ENCODE data around the gene ROR2.

The ROR2 gene

DNA sequence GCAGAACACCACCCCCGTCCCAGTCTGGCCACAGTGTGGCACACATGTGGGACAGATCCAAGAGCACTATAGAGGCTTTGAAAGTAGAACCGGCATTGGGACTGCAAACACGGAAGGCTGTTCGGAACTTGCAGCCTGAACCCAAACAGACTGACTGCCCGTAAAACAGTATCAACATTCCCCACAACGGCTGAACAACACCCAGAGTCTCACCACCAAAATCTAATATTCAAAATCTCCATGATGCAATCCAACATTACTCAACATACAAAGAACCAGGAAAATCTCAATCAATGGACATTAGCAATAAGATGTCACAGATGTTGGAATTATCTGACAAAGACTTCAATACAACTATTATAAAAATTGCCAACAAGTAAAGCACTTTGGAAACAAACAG lies 82.3 kb downstream of the ROR2 start:
- no peak for DNase-seq

DNA sequence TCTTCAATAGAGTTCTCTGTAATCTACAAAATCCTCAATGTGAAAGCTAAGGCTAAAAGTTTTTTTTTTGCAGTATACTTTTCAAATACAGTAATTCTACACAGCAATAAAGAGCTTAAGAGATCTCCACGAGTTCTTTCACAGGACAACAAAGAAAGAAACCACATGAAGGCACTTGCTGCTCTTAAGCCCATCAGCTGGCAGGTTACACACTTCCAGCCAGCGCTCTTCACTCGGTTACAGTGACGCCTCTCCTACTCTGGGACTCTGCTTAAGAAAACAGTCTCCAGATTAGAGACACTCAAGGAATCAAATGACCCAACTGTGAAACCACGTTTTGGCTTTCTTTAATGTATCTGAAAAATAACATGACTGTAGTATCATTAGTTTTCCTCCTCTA lies 85.0 kb downstream of the ROR2 start:
- DNase-seq: no peak

DNA sequence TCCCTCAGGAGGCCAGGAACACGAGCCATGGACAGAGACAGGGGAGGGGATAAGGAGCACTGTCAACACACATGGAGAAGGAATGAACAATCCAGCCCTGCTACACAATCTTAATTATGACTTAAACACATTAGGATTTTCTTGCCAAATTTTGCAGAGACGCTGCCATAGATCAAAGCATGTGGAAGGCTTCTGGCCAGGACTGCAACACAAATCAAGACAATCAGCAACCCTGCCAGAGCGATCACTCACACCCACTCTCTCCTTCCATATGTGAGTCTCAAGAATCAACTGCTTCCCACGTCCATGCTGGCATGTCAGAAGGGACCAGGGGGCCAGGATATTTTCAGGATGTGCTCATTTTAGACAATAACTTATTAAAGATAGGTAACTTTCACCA lies 85.6 kb downstream of the ROR2 start:
- DNase-seq: no peak

DNA sequence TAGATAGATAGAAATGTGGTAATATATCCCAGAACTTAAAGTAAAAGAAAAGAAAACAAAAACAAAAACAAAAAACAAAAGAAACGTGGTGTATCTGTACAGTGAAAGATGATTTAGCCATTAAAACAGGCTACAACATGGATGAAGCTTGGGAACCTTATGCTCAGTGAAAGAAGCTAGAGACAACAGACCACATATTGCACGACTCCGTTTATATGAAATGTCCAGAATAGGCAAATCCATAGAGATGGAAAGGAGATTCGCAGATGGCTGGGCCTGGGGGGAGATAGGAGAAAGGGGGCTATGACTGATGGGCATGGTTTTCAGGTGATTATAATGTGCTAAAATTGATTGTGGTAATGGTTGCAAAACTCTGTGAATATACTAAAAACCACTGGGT lies 86.6 kb downstream of the ROR2 start:
- no peak for DNase-seq

DNA sequence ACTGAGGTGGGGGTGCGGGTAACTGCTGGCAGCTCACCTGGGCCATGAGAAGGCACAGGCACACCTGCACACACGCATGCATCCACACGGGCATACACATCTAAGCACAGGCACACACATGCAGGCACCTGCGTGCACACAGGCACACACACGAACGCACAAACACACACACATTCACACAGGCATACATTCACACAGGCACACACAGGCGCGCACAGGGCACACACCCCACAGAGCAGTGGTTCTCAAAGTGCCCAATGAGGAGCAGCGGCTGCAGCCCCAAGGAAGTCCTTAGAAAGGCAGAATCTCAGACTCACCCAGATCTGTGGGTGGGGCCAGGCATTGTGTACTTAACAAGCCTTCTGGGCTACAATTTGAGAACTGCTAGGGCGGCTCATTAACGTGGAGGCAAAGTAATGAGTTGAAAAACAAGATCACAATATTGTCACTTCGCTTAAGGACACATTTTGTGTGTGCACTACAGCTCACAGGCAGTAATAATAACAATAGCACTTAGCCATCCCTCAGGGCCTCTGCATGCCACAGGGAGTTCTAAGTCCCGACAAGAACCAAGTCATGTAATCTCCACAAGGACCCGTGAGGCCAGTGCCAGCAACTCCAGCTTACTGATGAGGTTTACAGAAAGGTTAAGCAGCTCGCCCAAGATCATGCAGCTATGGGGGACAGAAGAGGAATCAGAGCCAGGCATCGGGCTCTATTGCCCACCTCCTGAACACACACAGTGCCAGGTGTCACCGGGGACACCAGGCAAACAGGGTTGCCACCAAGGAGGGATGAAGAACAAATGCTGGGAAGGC lies 91.6 kb downstream of the ROR2 start:
- DNase-seq: no peak

DNA sequence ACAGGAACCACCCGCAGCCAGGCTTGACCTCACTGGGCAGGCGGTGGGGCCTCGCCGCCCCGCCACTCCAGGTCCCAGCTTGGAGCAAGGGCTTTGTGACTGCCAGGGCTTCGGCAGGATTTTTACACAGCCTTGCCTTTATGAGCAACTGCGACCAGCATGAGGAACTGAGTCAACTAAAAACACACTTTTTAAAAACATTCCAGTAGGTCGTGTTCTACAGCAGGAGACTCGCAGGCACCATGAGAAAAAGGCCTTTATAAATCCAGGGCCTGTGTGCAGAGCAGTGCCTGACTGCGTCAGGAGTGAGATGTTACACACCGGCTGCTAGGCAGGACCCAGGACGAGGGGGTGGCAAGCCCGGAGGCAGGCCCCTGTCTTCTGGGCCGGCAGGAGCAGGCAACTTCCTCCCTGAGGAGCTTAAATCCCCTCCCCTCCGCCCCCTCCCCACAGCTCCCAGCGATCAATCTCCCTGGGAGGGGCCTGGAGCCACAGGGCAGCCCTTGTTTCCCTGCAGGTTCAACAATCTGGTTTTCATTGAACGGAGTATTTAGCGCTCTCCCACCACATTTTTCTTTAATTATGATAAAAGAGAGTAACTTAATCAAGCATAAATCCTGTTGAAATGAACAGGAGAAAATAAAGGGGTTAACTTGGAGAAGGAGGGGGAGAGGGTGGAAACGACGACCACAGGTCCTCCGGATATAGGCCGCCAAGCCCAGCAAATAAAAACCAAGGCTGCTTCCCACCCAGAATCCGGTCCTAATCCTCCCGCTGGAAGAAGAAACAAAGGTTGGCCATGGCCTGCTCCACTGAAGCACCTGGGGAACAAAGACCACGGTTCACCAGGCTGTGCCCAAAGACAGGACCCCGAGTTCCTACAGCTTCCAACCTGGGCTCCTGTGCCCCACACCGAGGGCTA lies 92.5 kb downstream of the ROR2 start:
- DNase-seq: no peak

DNA sequence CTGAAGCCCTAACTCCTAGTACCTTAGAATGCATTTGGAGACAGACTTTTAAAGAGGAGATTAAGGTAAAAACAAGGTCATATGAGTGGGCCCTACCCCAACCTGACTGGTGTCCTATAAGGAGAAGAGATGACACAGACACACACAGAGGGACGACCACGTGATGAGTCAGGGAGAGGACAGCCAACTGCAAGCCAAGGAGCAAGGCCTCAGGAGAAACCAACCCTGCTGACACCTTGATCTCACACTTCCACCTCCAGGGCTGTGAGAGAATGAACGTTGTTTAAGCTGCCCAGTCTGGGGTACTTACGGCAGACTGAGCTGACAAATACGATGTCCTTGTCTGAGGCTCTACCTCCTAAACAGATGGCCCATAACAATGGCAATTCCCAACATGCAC lies 93.6 kb downstream of the ROR2 start:
- no peak for DNase-seq

DNA sequence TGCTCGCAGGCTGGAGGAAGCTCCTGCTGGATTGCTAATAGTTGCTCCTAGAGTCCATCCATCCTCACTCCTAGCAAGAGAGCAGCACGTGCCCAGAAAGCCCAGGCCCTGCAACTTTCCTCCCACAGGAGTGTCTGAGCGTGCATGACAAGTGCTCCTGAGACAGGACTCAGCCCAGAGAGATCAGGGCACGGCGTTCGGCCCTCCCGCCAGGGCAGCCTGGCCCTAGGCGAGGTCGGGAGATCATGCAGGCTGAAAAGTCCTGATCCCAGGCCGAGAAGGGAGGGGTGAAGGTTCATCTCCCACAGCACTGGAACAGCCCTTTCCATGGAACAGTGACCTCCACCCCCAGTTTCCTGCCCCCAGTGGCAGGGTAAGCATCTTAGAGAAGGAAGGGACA lies 94.8 kb downstream of the ROR2 start:
- DNase-seq: no peak

DNA sequence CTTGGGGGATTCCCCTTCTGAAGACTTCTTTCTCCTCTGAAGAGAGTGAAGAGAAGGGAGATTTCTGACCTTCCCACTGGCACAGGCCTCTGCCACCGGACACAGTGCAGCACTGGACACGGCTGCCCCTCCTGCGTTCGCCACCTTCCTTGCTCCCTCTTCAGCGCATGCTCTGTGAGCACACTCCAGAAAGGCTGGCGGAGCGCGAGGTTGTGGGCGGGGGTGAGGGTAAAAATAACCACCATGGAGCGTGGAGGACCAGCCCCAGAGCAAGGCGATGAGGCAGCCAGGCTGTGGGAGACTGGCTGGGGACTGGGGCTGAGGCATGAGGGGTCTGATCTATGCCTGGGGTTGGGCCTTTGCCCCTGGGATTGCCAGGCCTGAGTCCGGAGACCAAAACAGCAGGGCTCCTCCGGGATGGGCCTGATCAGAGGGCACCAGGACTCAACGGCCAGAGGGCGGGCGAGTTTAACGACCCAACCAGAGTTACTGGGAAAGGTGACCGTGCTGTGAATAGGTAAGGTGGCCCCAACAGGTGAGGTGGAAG lies 97.2 kb downstream of the ROR2 start:
- DNase-seq: no peak

DNA sequence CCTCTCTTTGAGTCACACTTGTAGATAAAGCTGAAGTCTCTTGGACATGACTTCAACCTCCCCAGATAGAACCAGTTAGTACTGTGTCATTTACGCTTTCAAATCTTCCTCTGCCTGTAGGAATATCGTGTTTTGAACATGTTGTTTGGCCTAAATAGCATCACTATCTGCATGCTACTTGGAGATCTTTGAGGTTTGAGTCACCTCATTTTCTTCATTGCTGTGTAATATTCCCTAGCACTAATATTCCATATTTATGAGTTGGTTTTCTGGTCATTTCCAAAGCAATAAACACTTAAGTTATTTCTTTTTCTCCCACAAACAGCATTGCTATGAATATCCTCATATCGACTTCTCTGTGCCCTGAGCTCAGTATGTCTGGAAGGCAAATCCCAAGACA lies 100.3 kb downstream of the ROR2 start:
- no peak for DNase-seq

DNA sequence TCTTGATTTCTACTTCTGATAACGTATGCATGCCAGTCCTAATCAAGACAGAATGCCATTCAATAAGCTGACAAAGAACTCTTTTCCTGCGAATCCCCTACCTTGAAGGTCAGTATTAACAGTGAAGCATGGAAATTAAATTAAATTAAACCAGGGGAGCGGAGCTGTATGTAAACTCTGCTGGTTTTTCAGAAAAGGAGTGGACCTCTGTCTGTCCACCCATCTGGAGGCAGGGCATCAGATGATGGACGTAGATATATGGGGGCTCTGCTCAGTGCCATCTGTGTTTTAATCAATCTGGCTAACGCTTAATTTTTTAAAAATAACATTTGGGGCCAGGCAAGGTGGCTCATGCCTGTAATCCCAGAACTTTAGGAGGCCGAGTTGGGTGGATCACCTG lies 101.9 kb downstream of the ROR2 start:
- no peak for DNase-seq

DNA sequence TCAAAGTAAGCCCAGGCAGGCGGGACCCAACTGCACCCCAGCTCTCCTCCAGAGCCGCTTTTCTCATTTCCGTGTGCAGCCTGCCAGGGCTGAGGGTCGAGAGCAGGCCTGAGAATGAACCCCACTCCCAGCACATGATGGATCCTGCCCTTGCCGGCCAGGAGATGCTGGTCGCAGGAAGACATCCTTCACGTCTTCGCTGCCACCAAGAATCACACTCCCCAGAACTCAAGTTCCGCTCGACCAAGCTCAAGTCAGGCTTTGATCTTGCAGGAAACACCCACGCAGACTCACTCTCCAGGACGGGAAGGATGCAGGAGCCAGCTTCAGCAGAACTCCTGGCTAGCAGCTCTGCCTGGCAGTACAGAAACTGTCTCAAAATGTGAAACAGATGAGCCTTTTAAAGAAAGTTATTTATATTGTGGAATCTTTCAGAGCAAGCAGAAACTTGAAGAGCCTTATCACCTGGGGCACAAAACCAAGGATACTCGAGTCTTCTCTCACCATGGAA lies 102.4 kb downstream of the ROR2 start:
- DNase-seq: peak in 1 of 2 donors; percentile 1

DNA sequence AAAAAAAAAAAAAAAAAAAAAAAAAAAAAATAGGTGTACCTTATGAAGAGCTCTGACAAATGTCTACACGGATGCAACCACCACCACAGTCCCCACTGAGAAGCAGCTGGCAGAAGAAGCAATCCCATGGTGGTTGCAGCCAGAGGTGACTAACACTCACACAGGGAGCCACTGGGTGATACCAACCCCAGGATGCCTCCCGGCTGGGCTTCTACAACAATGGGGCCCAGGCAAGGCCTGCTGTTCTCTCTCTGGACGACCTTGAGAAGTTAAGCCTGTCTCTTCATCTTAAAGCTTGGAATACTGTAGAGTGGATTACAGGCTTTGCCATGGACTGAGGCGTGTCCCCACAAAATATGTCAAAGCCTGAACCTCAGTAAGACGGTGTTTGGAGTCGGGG lies 104.1 kb downstream of the ROR2 start:
- DNase-seq: no peak

DNA sequence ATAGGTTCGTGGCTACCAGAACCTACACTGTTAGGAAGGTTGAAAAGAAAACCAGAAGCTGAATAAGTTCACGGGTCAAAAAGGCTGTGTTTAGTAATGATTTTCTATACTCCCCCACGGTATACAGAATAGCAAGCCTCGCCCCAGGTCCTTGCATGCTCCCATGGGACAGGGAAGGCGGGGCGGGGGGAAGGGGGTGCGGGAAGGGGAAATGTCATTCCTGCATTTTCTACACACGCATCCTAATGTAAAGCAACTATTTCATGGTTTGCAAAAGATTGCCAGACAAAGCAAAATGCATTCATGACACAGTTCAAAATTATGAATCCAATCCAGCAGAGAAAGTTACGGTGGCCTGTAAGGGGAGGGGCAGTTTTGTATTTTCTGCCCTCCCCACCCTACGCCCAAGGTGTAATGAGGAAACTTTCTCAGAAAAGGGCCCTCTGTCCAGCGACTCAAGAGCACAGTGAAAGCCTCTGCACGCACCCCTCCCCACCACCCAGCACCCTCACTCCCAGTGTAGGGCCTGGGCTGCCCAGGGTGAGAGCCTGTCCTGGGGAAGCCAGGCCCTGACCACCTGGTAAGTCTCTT lies 105.2 kb downstream of the ROR2 start:
- DNase-seq: no peak

DNA sequence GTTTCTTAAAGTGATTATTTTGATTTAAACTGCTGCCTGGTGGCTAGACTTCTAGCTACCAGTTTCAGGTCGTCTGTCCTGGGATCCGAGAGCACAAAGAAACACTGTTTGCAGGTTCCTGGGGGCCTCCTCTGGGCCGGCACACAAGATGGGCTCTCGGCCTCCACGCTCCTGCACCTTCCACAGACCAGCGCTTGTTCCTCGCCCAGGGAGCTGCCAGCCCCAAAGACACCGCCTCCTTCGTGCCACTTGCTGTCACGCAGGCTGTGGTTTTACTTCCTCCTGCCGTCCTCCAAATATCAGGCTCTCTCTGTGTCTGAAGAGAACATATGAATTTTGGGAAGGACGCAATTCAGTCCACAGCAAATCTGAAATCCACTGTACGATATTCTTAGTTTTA lies 105.8 kb downstream of the ROR2 start:
- DNase-seq: no peak

DNA sequence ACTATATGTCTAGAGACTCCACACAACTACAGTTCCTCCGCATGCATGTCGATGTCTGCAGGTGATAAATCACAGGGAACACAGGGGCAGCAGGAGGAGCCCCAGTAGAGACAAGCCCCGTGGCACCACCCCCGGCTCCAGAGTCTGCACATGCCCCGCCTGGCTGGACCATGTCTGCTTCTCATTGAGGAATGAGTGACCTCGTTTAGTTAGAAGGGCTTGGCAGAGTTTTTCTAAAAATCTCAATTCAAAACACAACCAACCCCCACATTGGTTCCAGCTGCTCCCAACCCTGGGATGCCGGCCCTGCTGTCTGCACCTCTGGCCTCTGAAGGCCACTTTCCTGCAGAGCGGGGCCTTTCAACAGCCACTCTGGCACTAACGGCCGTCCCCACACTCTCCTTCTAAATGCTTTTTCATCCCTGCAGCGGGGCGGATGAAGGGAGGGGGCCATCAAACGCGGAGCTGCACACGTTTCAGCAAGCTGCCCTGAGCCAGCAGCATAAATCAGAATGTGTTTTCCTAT lies 106.3 kb downstream of the ROR2 start:
- no peak for DNase-seq

DNA sequence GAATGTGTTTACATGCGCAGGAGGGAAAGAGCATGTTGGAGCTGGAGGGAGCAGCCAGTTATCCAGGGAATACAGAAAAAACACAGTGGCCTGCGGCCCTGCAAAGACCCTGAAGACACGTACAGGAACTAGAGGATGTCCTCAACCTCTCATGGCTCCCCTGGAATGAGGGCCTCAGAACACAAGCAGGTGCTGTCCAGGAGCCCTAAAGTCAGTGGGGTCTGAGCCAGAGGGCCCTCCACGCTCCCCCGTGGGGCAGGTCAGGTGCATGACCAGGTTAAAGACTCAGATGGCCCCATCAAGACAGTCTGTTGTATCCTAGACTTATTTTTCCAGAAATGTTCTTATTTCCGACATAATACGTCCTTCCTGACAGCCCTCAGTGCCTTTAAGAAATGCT lies 106.9 kb downstream of the ROR2 start:
- DNase-seq: no peak

DNA sequence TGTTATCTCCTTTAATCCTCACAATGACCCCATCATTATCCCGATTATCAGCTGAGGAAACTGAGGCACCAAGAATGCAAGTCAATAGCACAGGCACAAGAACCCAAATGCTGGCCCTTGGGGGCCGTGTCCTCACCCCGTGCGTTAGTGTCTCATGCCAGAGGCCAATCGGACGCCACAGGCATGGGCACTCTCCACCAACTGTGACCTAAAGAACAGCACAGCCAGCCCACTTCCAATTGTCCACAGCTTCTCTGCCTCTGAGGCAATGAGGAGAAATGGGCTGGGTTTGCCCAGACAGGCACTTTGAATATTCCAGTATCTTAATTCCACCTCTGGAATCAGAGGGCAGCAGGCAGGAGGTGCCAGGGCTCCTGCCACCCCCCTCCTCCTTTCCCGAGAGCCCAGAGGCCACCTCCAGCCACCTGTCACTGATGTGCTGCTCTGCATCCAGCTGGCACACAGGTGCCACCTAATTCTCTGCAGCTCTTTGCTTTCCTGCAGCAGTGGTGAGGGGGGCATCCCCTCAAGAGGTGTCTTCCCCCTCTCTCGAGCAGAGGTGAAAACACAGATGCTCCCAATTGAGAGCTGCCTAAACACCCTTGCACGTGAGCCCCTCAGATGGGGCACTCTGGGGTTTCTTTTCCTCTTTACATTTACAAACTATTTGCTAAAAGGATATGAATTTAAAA lies 107.5 kb downstream of the ROR2 start:
- no peak for DNase-seq

DNA sequence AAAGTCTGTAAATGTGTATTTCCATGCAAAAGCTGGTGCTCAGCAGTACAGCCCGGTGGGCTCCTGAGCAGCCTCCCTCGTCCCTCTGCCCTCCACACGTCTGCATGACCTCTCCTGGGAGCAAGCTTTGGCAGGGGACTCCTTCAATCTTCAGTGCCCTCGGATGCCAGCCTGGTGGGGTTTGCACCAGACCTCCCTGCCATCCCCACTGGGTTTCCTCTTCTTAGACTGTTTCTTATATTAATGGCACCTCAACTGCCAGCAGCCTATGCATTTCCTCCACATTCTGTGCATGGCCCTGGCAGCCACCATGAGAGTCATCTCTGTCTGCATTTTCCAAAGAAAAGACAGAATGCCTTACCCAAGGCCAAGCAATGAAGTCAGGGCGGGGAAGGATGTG lies 108.4 kb downstream of the ROR2 start:
- no peak for DNase-seq

DNA sequence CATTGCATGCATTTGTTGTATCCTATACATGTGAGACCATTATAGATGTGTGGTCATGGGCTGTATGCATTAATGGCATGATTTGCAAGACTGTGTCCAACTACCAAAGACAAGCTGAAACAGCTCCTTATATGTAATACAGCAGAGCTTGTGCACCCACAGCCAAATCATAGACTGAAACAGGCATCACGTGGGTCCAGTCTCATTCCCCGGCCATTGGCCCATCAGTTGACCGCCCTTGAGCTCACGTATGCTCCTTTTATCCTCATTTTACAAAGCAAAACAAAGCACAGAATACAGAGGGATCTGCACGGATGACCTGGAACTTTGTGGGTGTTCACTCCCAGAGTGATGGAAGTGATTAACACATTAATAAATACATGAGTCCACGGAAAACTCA lies 109.1 kb downstream of the ROR2 start:
- no peak for DNase-seq

DNA sequence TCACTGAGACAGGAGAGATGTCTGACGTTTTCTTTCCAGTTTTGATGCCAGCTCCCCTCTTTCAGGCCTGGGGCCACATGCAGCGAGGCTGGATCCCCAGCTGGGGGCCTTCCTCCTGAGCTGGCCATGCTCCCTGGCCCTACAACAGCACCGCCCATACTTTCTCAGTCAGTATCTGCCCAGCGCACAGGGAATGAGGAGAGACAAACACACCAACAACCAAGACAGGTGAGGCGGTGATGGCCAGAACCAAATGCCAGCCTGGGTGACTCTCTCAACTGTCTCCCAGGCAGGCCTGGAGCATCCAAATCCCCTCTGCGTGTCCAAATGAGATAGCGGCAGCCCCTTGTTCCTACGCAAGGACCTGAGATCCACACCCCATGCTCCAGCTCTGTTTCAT lies 109.6 kb downstream of the ROR2 start:
- no peak for DNase-seq

DNA sequence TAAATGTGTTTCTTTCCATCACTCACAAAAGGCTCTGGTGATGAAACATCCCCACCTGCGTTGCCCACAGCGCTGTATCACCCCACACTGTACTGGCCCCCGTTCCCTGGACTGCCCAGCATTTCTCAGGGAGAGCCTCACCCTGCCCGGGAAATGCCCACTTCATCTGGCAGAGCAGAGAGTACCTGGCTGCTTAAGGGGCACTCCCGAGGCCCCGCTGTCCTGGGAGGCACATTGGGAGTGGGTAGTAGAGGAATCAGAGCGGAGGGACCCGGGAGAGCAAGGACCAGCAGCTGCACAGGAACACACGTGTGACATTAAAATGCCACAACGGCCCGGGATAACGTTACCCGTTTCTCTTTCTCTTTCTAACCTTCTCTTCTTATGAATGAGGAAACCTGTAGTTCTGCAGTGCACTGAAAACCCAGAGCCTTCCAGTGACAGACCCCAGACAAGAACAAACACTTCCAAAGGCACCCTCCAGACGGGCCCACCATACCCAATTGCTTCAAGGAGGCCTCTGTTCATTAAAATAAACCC lies 110.0 kb downstream of the ROR2 start:
- no peak for DNase-seq
